GM18861 (cell line): ENCODE data around the gene SMAD7.

ENCODE experiments used
- ATAC-seq: cut with Tn5 transposase; IDR thresholded peaks from one replicate; pipeline ENCODE4 v1.9.1; 2021; ENCODE audit not compliant: unreplicated experiment

SMAD7 gene

DNA sequence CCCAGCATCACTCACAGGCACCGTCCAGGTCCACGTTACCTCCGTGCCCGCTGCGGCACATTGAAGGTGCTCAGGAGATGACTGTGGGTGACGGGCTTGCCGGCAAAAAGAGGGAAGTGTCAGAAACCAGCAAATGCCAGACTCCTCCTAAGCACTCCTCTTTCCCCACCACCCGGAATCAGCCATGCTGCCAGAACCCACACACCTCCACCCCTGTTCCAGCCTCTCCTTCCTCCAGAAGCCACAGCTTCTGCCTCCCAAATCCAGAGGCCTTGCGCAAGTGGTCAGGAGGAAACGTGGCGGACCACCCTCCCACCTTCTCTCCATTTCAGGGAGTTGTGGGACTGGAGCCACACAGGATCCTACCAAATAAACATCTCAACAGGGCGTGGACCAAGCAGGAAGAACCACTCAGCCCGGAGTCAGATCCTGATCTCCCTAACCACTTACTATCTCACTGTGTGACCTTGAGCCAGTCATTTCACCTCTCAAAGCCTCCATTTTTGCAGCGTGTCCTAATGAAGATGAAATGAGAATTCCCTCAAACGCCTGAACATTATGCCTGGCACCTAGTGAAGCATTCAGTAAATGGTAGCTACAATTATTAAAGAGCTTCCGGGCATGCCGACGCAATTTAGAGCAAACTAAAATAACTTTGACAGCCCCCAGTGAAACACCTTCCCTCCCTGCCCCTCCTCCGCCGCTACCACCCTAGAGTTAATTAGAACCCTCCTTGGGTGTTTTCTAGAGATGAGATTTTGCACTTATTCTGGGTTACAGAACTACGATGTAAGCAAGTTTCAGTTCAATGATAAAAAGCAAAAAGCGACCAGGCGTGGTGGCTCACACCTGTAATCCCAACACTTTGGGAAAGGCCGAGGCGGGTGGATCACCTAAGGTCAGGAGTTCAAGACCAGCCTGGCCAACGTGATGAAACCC is 32.9 kb downstream of the SMAD7 start:
- ATAC-seq, result peak; percentile 38

DNA sequence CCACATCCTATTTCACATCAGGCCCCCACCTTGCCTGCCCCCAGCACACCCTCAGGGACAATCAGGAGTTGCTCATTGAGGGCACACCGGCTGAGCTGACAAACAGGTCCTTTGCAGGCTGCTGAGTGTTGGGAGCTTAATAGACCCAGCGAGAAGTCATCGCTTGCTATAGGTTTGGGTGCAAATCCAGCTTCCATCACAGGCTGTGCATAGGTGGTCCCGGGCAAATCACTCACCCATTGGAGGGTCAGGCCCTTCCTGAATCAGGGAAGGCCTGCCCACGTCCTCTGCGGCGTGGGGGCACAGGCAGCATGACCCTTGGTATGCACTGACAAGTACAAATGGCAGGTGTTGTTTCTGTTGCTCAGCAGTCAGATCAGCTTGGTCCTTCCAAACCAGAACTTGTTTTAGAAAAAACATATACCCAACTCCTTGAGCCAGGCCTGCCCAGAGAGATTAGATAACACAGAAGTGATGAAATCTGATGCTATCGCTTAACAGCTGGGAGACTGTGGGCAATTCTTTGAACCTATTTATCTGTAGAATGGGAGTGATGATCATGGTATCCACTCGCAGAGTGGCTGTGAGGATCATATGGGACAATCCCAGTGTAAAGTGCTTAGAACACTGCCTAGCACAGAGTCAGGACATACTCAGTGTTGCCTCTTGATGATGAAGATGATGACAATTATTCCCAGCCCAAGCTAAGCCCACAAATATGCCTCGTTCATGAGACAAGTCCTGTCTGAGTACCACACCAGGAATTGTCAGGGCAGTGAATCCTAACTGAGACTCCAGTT is 34.9 kb downstream of the SMAD7 start:
- no peak for ATAC-seq

- no peak for ATAC-seq
These were observed 36.0 kb downstream of the SMAD7 start for GRCh38 chr18:48914581-48915251.

- no peak for ATAC-seq
These were observed 37.0 kb downstream of the SMAD7 start for GRCh38 chr18:48913775-48914174.

GRCh38 chr18:48913201-48913600 is 37.6 kb downstream of the SMAD7 start:
- no peak for ATAC-seq

DNA sequence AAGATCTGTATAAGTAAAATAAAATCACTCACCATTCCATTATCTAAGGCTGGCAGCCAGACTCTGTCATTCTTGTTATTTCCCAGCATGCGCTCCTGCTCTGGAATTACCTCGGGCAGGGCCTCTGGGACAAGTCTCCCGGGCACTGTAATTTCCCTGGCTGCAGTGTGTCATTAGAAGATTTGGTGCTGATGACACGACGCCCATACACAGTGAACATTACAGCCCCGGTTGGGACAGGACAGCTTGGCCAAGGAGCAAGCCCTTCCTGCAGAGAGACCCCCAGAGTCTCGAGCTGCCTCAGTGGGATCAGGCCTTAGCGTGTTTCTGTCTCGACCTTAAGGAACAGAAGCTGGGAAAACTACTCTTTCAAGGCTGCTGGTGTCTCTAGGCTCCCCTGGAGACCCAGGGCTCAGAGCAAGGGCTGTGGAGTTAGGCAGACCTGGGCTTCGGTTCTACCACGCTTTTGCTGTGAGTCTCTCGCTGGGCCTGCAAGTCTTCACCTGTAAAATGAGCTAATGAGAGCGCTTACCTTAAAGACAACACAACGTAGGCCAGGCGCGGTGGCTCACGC is 39.7 kb downstream of the SMAD7 start:
- ATAC-seq, result no peak

DNA sequence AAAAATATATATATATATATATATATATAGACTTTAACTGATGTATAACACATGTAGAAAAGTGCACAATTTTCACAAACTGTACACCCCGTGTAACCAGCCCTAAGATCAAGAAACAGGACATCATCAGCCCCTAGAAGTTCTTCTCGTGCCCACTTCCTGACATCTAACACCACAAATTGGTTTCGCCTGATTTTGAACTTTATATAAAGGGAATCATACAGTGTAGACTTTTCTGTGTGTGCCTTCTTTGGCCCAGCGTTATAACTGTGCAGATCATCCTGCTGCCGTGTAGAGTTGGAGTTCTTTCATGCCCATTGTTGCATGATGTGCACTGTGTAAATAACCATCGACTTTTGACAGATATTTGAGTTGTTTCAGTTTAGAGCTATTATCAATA is 41.0 kb downstream of the SMAD7 start:
- ATAC-seq, result no peak

DNA sequence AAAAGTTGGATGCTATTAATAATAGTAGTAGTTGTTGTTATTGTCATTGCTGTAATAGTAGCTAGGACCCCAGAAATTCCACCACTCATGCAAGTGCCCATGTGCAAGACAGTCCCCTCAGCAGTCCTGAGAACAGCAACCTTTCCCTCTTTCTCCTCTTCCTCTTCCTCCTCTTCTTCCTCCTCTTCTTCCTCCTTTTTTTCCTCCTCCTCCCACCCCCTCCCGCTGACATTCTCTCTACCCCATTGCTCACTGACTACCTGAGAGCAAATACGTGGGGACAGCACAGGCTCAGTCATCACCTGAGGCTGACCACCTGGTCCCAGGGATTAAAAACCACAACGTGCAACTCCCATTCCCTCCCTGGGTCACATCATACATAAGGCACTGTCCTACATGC is 41.8 kb downstream of the SMAD7 start:
- no peak for ATAC-seq

GRCh38 chr18:48905513-48905912 is 45.3 kb downstream of the SMAD7 start:
- ATAC-seq, result no peak

- ATAC-seq, result no peak
These were observed 45.8 kb downstream of the SMAD7 start for GRCh38 chr18:48904847-48905394.

DNA sequence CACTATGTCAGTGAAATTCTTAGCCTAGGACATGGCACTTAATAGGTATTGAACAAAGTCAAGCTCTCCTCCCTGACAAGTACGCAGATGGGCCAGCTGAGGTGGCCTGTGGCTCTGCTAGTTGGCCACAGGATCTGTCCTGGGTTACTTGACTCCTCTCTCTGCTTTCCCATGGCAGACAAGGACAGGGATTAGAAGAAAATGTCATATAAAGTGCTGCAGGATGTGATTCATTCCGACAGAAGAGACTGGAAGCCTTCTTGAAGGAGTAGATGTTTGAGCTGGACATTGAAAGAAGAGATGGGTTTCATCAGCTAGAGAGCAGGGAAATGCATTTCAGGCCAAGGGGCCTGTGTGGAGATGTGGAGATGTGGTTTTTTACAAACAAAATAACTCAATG is 46.7 kb downstream of the SMAD7 start:
- ATAC-seq, result no peak

GRCh38 chr18:48902856-48903601 is 47.7 kb downstream of the SMAD7 start:
- ATAC-seq, result no peak

- ATAC-seq, result no peak
These were observed 48.5 kb downstream of the SMAD7 start for GRCh38 chr18:48902023-48902855.

DNA sequence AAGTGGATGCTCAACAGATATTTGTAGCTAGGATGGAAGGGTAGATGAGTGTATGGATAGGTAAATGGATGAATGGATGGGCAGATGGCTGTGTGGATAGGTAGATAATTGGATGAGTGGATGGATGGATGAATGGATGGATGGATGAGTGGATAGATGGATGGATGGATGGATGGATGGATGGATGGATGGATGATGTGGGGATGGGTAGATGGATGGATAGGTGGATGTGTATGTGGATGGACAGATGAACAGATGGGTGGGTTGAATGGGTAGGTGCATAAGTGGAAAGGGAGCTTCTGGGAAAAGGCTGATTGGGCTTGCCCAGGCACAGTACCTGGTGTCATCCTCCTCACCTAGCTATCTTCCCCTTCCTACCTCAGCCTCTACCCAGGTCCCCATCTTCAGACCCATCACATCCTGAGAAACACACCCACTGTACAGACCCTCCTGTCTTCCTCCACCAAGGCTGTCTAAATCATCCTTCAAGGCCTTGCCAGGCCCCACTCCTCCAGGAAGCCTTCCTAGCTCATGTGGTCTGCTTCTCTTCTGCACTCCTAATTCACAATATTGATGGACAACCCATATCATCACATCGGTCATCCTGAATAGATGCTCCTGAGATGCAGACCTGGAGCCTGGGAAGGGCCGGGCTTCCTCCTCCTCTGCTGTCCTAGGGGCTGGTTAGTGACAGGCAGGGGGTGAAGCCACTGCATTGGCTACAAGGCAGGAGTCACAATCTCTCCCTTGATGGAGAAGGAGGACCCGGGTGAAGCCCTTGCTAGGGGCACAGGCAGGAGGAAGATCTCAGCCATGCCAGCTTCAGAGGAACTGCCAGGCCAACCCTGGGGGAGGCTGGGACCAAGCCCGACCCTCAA is 49.4 kb downstream of the SMAD7 start:
- ATAC-seq, result no peak

DNA sequence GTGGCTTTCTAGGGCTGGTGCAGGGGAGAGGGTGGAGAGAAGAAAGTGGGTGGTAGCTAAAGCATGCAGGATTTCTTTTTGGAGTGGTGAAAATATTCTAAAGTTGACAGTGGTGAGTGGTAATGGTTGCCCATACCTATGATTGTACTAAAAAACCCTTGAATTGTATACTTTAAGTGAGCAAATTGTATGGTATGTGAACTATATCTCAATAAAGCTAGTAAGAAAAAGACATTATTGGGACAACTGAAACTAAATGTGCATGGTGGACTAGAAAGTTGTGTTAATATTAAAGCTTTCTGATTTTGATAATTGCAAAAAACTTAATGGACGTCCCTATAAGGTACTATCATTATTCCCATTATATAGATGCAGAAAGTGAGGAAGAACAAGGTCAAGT is 50.3 kb downstream of the SMAD7 start:
- ATAC-seq, result no peak

- no peak for ATAC-seq
These were observed 51.1 kb downstream of the SMAD7 start for GRCh38 chr18:48899558-48900174.

DNA sequence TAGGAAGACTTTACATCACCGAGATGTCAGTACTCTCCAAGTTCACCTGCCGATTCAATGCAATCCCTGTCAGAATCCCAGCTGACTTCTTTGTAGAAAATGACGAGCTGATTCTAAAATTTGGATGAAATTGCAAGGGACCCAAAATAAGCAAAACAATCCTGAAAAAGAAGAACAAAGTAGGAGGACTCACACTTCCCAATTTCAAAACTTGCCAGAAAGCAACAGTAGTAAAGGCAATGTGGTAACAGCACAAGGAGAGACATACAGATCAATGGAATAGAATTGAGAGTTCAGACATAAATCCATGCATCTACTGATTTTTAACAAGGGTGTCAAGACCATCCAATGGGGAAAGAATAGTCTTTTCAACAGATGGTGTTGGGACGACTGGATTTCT is 52.2 kb downstream of the SMAD7 start:
- ATAC-seq, result no peak

DNA sequence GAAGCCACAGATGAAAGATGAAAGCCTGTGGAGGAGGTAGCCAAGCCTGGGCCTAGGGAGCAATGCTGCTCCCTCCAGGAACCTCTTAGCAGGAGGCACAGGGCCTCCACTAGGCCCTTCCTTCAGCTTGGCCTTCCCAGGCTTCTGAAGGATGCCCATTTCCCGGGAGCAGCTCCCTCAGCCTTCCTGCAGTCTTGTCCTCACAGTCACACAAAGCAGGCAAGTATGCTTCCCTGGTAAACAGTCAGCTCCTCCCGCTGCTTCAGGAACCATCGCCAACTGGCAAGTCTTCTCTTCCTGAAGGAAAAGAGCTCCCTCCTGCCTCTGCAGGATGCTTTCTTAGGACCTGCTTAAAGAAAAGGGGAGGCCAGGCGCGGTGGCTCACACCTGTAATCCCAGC is 53.2 kb downstream of the SMAD7 start:
- ATAC-seq, result no peak
